ACHN (cell line): ENCODE measurements around the gene ZDHHC11B.
"Not testable (repeated sequence)": the region's sequence is repeated elsewhere in the genome, so short reads cannot be mapped to it uniquely, and the experiment has no call there.

Experiments
- DNase-seq: peaks from one replicate; pipeline ENCODE4 v3.0.0-alpha.2; 2015
- in situ Hi-C: cut with HindIII; loops from 2 replicates; pipeline ENCODE4 v1.10.0; 2017; ENCODE audit warnings: low sequenced_read_pairs, low pct_ligation_motif_present, low pct_unique_long_range_greater_than_20kb

The ZDHHC11B gene

DNA sequence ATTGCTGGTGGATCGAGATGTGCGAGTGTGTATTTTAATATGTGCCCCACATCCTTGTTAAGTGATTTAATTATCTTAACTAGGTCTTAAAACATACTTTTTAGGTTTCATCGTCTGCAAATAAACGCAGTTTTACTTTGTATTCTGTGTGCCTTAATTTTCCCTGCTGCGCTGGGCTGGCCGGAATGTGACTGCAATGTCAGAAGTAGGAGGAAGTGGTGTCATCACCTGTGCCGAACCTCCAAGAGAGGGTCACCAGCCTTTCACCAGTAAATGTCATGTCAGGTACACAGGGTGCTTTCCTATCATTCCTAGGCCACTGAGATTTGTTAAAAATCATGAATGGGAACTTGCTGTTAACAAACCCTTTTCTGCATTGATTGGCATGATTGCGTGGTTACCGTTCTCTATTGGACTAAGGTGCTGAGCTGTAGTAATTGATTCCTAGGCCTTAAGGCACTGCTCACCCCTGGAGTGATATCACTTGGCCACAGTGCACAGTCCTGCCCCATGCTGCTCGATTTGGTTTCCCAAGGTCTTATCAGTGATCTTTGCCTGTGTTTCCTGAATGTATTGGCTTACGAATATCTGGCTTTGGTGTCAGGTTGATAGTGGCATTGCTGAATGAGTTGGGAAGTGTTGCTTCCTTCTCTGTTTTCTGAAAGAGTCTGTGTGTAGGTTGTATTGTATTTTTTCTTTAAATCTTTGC, 40.7 kb downstream of the ZDHHC11B start:
- in situ Hi-C loops, DNase-seq: not testable (repeated sequence)

DNA sequence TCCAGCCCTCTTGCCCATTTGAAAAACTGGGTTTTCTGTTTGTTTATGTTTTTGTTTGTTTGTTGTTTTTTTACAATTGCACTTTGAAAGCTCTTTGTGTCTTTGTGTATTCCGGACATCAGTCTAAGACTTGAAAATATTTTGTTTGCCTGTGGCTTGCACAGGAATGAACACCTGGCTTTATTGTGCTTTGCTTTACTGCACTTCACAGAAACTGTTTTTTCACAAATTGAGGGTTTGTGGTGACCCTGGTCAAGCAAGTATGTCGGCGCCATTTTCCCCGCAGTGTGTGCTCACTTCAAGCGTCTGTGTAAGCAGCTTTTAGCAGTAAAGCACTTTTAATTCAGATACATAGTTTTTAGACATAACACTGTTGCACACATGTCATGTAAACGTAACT, 42.3 kb downstream of the ZDHHC11B start:
- DNase-seq, in situ Hi-C loops: not testable (repeated sequence)

DNA sequence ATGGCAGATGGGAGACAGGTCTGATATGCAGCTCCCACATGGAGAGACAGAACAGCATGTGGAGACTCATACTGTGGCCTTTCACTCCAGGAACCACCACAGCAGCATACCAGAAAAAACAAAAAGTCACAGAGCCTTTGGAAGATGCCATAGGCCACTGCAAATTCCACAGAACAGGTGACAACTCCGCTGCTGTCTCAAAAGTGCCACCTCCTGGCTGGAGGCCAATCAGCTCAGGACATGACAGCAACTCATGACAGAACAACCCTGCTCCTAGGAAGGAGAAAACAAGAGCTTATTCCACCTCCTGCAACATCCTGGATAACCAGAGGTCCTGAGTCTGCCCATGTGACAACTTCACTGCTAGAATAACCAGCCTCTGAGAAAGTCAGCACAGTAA, 50.4 kb downstream of the ZDHHC11B start:
- in situ Hi-C loops, DNase-seq: not testable (repeated sequence)

DNA sequence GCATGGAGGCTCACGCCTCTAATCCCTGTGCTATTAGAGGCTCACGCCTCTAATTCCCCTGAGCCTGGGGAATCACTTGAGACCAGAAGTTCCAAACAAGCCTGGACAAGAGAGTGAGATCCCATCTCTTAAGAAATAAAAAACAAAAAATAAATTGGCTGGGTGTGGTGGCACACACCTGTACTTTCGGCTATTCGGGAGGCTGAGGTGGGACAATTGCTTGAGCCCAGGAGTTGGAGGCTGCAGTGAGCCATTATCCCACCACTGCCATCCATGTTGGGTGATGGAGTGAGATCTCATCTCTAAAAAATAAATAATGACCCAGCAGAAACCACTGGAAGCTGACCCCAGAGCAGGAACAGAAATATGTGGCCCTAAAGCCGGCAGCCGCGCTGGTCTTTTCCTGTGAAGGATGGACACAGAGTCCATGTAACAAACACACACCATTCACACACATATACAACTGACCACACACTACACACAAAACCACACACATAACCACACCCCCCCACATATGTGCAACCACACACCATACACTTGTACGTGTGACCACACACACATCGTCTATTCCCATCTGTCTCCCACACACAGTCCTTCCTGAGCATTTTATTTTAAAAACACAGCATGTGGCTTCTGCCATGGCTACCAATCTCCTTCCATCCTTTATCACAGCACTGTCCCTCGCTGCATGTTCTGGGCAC, 51.6 kb downstream of the ZDHHC11B start:
- DNase-seq, in situ Hi-C loops: not testable (repeated sequence)

DNA sequence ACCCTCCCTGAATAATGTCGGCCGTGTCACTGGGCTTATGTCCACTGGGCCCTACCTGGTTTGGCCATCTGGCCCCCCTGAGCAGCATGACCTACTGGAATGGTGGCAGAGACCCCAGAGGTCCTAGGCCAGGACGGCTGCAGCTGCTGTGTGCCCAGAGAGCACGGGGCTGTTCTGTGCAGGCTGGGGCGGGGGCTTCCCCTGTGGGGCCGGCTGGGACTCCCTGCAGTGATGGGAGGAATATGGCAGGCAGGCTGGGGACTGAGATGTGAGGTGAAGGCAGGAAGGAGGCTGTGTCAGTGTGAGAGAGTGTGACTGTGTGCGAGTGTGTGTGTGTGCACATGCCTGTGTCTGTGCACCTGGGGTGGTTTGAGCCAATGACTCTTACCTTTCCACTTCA, 55.3 kb downstream of the ZDHHC11B start:
- in situ Hi-C loops, DNase-seq: not testable (repeated sequence)

DNA sequence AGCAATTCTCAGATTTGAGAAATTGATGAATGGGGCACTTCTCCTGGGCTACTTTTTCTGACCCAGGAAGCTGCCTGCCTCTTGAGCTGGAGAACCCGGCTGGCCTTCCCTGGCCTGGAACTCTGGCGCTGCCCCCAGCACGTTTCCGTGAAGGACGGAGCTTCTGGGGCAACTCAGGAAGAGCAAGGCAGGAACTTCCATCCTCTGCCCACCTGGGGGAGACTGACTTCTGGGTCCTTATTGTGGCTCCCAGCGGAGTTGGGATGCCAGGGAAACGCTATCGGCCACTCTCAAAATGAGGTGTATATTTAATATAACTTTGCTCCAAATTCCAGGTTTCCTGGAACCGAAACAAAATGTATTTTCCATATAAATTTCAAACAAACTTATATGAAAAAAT, 57.4 kb downstream of the ZDHHC11B start:
- in situ Hi-C loops, DNase-seq: not testable (repeated sequence)

DNA sequence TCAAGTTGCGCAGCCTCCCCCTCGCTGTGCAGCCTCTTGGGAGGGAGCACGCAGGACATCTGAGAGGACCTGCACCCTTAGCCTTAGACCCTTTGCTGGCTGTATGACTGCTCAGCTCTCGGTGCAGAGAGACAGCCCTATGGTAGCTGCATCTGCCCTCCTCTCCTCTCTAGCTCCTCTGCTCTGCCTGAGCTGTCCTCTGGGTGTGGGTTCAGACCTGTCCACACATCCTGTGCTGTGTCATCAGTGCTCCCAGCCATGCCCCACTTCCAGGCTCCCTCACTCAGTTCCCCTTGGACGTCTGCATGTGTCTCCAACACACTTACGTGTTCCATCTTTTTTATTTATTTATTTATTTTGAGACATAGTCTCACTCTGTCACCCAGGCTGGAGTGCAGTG, 60.7 kb downstream of the ZDHHC11B start:
- in situ Hi-C loops, DNase-seq: not testable (repeated sequence)

DNA sequence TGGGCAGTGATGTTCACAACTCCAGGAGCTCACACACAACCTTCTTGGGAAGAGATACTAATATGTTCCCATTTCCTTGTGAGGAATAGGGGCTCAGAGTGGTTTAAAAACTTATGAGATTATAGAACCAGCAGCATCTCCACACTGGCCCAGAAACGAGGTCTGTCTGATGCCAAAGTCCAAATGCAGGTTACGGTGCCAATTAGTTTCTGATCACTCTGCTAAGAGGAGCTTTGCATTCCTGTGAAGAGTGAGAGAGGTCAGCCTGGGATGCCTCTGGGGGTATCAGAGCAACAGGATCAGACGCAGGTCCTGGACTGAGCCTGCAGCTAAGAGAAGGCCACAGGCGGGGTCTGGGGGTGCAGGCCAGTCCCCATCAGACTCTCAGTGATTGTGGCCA, 61.2 kb downstream of the ZDHHC11B start:
- in situ Hi-C loops, DNase-seq: not testable (repeated sequence)

DNA sequence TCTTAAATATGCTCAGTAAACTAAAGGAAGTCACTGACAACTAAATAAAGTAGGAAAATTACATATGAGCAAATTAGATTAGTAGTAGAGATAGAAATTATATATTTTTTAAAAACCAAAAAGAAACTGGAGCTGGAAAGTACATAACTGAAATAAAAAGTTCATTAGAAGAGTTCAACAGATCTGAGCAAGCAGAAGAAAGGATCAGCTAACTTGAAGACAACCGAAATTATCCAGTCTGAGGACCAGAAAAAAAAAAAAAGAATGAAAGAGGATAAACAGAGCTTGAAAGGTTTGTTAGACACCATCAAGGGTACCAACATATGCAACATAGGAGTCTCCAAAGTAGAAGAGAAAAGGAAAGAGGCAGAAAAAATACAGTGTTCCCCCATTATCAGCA, 65.2 kb downstream of the ZDHHC11B start:
- DNase-seq, in situ Hi-C loops: not testable (repeated sequence)

DNA sequence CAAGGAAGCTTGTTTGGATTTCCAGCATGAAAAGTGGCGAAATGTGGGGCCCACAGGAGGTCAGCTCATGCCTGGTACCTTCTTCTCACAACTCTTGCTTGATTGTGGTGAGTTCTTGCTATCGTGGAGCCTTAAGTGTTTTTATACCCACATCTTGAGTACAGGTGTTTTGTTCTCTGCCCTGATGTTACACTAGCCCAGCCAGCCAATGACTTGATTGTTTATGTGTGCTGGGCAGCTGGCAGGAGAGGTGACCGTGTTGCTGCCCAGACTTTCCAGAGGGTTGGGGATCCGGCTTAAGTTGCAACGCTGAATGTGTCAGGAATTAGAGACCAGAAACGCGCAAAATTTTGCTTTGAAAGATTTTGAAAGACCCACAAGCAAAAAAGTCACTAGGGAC, 67.4 kb downstream of the ZDHHC11B start:
- in situ Hi-C loops, result no loop called here
- no peak for DNase-seq

DNA sequence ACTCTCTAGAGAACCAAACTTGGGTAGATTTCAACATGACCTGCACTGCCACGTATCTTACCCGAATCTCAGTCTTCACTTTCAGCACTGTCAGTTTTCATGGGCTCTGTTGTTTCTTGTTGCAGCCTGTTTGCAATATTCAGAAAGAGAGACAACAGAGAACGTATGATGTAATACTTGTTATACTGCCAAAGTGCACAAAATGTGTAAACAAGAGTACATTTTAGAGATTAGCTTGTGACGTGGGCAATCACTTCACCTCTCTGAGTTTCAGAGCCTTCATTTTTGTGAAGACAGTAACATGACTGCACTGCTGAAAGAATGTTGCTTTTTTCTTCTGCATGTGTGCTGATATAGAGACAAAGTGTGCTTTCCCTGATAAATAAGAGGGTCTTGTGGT, 67.8 kb downstream of the ZDHHC11B start:
- DNase-seq, in situ Hi-C loops: not testable (repeated sequence)

DNA sequence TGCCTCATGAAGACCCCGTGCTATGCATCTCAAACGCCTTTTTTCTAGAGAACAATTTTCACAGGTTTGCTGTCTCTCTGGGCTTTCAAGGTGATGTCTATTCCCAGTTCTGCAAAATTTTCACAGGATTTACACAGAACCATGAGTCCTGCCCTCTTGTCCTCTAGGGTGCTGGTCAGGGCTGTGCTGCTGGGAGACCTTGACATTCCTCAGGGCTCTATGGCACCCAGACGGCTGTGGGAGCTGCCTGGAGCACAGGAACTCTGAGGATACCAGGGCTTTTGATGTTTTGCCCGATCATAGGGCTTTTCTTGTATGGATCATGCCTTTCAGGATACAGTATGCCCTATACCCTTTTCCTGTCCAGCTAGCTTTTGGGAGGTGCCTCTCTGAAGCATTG, 68.9 kb downstream of the ZDHHC11B start:
- DNase-seq, result not testable (repeated sequence)

DNA sequence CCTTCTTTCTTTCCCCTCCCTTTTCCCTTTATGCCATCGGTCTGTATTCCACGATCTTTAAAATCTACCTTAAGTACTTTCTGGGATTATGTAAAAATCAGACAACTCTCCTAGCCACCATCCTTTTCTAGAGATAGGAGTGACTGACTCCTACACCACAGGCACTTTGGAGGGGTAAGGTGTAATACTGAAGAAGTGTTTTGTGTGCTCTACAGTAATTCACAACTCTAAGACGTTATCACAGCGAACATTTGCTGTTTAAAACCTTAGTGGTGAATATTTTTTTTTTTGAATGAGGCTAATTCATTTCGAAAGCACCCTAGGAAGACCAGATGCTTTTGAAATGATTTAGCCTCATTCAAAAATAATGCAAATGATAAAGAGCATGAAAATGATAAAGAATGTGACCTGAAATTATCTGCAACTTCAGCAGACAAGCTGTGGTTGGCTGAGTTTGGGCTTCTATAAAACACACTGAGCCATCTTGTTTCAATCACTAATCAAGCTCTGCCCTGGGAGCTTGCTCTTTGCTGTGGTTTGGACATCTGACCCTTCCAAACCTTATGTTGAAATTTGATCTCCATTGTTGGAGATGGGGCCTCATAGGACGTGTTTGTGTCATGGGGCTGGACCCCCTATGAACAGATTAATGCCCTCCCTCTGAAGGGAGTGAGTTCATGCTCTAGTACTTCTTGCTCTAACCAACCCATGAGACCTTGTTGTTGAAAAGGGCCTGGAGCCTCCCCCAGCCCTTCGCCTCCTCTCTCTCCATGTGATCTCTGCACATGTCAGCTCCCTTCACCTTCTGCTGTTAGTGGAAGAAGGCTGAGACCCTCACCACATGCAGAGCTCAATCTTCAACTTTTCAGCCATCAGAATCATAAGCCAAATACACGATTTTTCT, 70.1 kb downstream of the ZDHHC11B start:
- in situ Hi-C loops, DNase-seq: not testable (repeated sequence)

More for the DNA sequence above, 68.9 kb downstream of the ZDHHC11B start:
- in situ Hi-C loops, result not testable (repeated sequence)

DNA sequence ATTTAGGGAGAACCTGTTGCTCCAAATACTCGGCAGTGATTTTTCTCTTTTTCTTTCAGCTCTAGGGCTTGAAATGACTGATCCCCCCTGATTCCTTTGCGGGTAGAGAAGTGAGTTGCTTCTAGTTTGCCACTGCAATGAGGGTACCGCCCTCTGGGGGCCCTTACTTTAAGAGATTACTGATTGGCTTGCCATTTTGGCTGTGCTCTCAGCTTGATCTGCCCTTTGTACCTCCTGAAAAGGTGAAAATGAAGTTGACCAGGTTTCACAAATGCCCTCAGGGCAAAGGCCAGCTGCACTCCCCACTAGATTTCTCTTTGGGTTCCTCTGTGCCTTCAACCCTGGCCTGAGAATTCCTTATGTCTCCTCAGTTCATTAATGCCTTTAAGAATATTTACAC, 70.8 kb downstream of the ZDHHC11B start:
- not testable (repeated sequence) for DNase-seq

DNA sequence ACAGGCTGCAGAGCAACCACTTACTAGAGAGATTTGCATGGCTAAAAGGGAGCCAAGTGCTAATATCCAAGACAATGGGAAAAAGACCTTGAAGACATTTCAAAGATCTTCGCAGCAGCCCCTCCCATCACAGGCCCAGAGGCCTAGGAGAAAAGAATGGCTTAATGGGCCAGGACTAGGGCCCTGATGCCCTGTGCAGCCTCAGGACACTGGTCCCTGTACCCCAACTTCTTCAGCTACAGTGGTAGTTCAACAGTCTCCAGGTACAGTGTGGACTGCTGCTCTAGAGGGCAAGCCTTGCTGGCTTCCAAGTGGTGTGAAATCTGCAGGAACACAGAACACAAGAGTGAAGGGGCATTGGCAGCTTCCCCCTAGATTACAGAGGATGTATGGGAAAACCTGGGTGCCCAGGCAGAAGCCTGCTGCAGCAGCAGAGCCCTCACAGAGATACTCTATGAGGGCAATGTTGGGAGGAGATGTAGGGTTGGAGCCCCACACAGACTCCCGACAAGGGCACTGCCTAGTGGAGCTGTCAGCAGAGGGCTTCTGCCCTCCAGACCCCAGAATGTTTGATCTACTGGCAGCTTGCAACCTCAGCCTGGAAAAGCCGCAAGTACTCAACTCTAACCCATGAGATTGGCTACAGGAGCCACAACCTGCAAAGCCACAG, 75.5 kb downstream of the ZDHHC11B start:
- DNase-seq, in situ Hi-C loops: not testable (repeated sequence)

More for the DNA sequence above, 70.8 kb downstream of the ZDHHC11B start:
- in situ Hi-C loops, result not testable (repeated sequence)

DNA sequence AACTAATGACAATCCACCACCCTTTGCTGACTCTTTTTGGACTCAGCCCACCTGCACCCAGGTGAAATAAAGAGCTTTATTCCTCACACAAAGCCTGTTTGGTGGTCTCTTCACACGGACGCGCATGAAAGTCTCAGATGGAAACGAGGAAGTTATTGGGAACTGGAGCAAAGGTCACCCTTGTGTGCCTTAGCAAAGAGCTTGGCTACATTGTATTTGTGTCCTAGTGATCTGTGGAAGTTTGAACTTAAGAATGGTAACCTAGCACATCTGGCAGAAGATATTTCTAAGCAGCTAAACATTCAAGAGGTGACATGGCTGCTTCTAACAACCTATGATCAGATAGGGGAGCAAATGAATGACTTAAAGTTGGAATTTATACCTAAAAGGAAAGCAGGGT, 76.2 kb downstream of the ZDHHC11B start:
- DNase-seq, in situ Hi-C loops: not testable (repeated sequence)

DNA sequence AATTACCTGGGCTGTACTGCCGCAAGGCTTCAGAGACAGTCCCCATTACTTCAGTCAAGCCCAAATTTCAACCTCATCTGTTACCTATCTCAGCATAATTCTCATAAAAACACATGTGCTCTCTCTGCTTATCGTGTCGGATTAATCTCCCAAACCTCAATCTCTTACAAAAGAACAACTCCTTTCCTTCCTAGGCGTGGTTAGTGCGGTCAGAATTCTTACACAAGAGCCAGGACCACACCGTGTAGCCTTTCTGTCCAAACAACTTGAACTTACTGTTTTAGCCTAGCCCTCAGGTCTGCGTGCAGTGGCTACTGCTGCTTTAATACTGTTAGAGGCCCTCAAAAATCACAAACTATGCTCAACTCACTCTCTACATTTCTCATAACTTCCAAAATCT, 78.4 kb downstream of the ZDHHC11B start:
- in situ Hi-C loops, DNase-seq: not testable (repeated sequence)
